HepG2 (cell line): Measurements from ENCODE around the gene ESYT2. TPM values are rescaled to one million over a fixed set of nuclear protein-coding genes. Genes with fewer than 3 reads are reported as not detected.

Experiments
- AGO1 ChIP-seq: fragments of 200-400 bp; formaldehyde crosslinking; IDR thresholded peaks from 2 replicates; pipeline ENCODE4 v1.6.1; 2017; ENCODE audit warnings: mild to moderate bottlenecking, low read depth, low read length, moderate library complexity; ENCODE audit not compliant: poor library complexity, severe bottlenecking
- AHDC1 ChIP-seq: sonication (generic); formaldehyde crosslinking; IDR thresholded peaks from 2 replicates; pipeline ENCODE4 v1.5.1; 2020; ENCODE audit warnings: mild to moderate bottlenecking, missing genetic modification reagents, borderline replicate concordance
- BCLAF1 ChIP-seq: fragments of 450-650 bp; IDR thresholded peaks from 2 replicates; pipeline ENCODE4 v1.6.1; 2017; ENCODE audit warnings: mild to moderate bottlenecking
- NFIB ChIP-seq: sonication (generic); formaldehyde crosslinking; IDR thresholded peaks from 2 replicates; pipeline ENCODE4 v1.9.0; 2021; ENCODE audit warnings: missing genetic modification reagents, mild to moderate bottlenecking, borderline replicate concordance
- NFRKB ChIP-seq: fragments of 450-650 bp; IDR thresholded peaks from 2 replicates; pipeline ENCODE4 v1.6.1; 2017
- NR2F1 ChIP-seq, 2 experiments: fragments of 450-650 bp in 1 of 2; formaldehyde crosslinking in 1 of 2; IDR thresholded peaks; 2 replicates each; pipeline versions ENCODE4 v1.5.0 to v1.6.1; 2016 to 2020; ENCODE audit warnings: mild to moderate bottlenecking in 1 of 2, missing compliant biosample characterization in 1 of 2, missing genetic modification reagents in 1 of 2, moderate library complexity in 1 of 2
- NR2F2 ChIP-seq: IDR thresholded peaks from 2 replicates; pipeline ENCODE4 v1.6.1; 2012; ENCODE audit warnings: low read depth, inconsistent platforms, borderline replicate concordance
- TEAD2 ChIP-seq: sonication (generic); formaldehyde crosslinking; IDR thresholded peaks from 2 replicates; pipeline ENCODE4 v1.9.0; 2021; ENCODE audit warnings: missing genetic modification reagents
- TFAP4 ChIP-seq: sonication (generic); IDR thresholded peaks from 2 replicates; pipeline ENCODE4 v1.6.1; 2016; ENCODE audit warnings: low read depth, borderline replicate concordance
- THAP9 ChIP-seq: sonication (generic); formaldehyde crosslinking; IDR thresholded peaks from 2 replicates; pipeline ENCODE4; 2020; ENCODE audit warnings: missing genetic modification reagents, mild to moderate bottlenecking, borderline replicate concordance
- THRA ChIP-seq: sonication (generic); formaldehyde crosslinking; IDR thresholded peaks from 2 replicates; pipeline ENCODE4 v1.4.0; 2020; ENCODE audit warnings: missing genetic modification reagents, borderline replicate concordance
- ZNF430 ChIP-seq: sonication (generic); formaldehyde crosslinking; IDR thresholded peaks from 2 replicates; pipeline ENCODE4 v1.9.0; 2021; ENCODE audit warnings: mild to moderate bottlenecking, missing genetic modification reagents
- ZNF556 ChIP-seq: sonication (generic); formaldehyde crosslinking; IDR thresholded peaks from 2 replicates; pipeline ENCODE4 v1.4.0; 2020; ENCODE audit warnings: mild to moderate bottlenecking, missing genetic modification reagents, borderline replicate concordance
- ZNF883 ChIP-seq: sonication (generic); formaldehyde crosslinking; IDR thresholded peaks from 2 replicates; pipeline ENCODE4 v1.5.1; 2020; ENCODE audit warnings: mild to moderate bottlenecking, missing genetic modification reagents; ENCODE audit errors: not compliant biosample characterization
- polyA plus RNA-seq, 8 experiments: library from polyadenylated mRNA; depleted of rRNA in 3 of 8; stranded (reverse) in 7 of 8; unstranded in 1 of 8; fragments of >200 nt; fragmentation: Illumina TruSeq in 4 of 8; extraction: Trizol in 4 of 8; gene quantifications; 2 replicates each; pipeline versions ENCODE4 v1.2.1 to v1.2.3, GENCODE V29; 2011 to 2016; ENCODE audit warnings: low read depth in 4 of 8, missing spikeins in 1 of 8, mixed read lengths in 1 of 8; ENCODE audit not compliant: insufficient read depth in 1 of 8
- total RNA-seq, 5 experiments: library from RNA; depleted of rRNA; stranded (reverse); fragments of >200 nt; fragmentation: Illumina TruSeq; extraction: Trizol; gene quantifications; 2 replicates each; pipeline ENCODE4 v1.2.3, GENCODE V29; 2016; ENCODE audit warnings: low read depth in 1 of 5

The ESYT2 gene
- total and polyA plus RNA-seq, 2 of the 13 experiments (the other 11 are each of a cell fraction or from before 2014, with no cell fraction given) = 28.5 to 37.3 TPM

GRCh38 chr7:158849768-158850544, 20.6 kb upstream of the ESYT2 start (continued):
- TF ChIP-seq THRA (CRISPR knock-in tag) = no peak
- TF ChIP-seq BCLAF1 = no peak
- TF ChIP-seq NFIB = no peak
- TF ChIP-seq AHDC1 = no peak
- no peak for TF ChIP-seq NFRKB
- TF ChIP-seq NR2F2 = no peak
- TF ChIP-seq THAP9 (CRISPR knock-in tag) = peak; percentile 17; the same call in 1 of the 2 replicates
- no peak for TF ChIP-seq NR2F1 (CRISPR knock-in tag; IDR thresholded peaks at IDR 0.05)
- TF ChIP-seq ZNF556 = no peak
- TF ChIP-seq AGO1 = no peak
- TF ChIP-seq TEAD2 (CRISPR knock-in tag) = no peak
- no peak for TF ChIP-seq ZNF430 (CRISPR knock-in tag)
- TF ChIP-seq ZNF883 (CRISPR knock-in tag) = peak; percentile 73
- TF ChIP-seq TFAP4 = no peak
